ENCODE measurements around the gene ATXN7L1. TPM values are rescaled to one million over a fixed set of nuclear protein-coding genes. Genes with fewer than 3 reads are reported as not detected.

ATXN7L1 gene
- polyA plus RNA-seq, 1 of the 3 experiments (the other 2 are of a cell fraction): 6.0 TPM

DNA sequence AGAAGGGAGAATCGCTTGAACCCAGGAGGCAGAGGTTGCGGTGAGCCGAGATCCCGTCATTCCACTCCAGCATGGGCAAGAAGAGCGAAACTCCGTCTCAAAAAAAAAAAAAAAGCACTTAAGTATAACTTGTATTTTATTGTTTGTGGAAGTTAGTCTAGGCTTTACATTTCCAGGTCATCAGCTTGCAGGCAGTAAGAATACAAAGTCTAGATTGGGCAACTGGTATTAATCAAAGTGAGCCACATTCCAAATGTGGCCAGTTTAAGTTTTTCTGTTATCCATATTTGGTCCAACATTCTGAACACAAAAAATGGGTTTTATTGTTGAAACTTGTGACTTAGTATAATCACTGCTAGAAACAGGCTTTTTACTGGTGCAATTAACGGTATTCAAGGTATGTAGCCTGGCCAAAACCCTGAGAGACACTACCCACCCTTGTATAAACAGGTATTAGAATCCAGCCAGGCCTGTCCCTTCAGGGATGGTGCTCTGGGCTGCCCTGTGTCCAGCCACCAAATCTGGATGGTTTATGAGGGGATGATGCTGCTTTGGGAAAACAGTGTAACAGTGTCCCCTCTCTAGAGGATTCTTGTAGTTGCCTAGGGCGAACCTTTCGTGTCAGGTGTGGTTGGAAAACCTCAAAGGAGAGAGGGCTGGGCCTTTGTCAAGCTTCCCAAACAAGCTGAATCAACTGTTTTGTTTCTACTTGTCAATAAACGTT is 173.0 kb downstream of the ATXN7L1 start (continued):
- TF ChIP-seq, protein P1, sequence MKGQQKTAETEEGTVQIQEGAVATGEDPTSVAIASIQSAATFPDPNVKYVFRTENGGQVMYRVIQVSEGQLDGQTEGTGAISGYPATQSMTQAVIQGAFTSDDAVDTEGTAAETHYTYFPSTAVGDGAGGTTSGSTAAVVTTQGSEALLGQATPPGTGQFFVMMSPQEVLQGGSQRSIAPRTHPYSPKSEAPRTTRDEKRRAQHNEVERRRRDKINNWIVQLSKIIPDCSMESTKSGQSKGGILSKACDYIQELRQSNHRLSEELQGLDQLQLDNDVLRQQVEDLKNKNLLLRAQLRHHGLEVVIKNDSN (IDR thresholded peaks at IDR 0.05; ENCODE audit: borderline replicate concordance, low read depth): no peak
- no peak for TF ChIP-seq TEAD4 (IDR thresholded peaks at IDR 0.05; ENCODE audit: borderline replicate concordance, insufficient read depth)
- TF ChIP-seq RCOR1 (IDR thresholded peaks at IDR 0.05; ENCODE audit: low read length): no peak

DNA sequence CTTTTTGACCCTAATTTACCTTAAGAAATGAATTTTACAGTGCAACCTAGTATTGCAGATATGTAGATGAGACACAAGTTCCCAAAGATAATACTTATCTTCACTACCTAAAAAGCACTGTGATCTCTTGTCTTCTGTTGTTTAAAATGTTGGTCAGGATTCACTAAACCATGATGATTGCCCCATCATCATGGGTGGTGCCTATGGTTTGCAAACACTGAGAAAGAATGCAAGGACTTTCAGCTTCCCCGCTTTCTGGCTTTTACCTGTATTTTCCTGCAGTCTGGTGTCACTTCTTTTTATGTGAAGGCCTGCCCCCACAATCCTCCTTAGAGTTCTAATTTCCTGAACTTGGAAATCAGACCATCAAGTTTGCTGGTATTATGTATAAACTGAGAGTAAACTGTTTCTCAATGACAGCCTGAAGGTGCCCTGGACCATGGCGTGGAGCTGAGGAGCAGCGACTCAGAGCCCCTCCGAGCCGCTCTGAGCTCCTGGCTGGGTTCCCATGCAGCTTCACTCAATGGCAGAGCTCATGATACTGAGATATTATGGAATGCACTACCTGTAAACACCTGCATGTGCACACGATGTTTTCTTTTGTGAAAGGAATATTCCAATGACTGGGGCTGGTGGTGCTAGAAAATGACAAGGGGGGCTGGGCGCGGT is 176.7 kb downstream of the ATXN7L1 start:
- CTCF ChIA-PET: interaction anchor here (1.6 to 1.7 kb wide), 3 partner anchors 16 to 343 kb away, joined by 3 to 5 read pairs (median 4); no protein-coding TSS in a partner anchor

More for the DNA sequence above, 176.7 kb downstream of the ATXN7L1 start:
- no peaks in the 10 kb centered on the region for H3K9me2 ChIP-seq
- no peak overlapping the region for H3K9ac ChIP-seq
- H3K36me3 ChIP-seq (replicated peaks in 1 of 2; ENCODE audit: control insufficient read depth in 1 of 2, insufficient read depth in 2 of 2, low read length in 1 of 2): no peaks in the 10 kb centered on the region
- H3K4me1 ChIP-seq (ENCODE audit: control insufficient read depth in 1 of 2, insufficient read depth in 2 of 2, low read depth in 1 of 2, low read length in 1 of 2): no peaks in the 10 kb centered on the region
- H3K4me2 ChIP-seq: no peak overlapping the region
- H3K9me3 ChIP-seq: no peaks in the 10 kb centered on the region
- no peak overlapping the region for H3K27ac ChIP-seq (ENCODE audit: low read depth in 2 of 2, low read length in 1 of 2)
- TF ChIP-seq CHD2 (IDR thresholded peaks at IDR 0.05; ENCODE audit: low read length, partially characterized antibody) (no peak), FOXJ3 (CRISPR knock-in tag; IDR thresholded peaks at IDR 0.05) (no peak), RAD21 (IDR thresholded peaks at IDR 0.05; ENCODE audit: low read length) (no peak), TCF12 (IDR thresholded peaks at IDR 0.05) (no peak), POLR2AphosphoS5 (IDR thresholded peaks at IDR 0.05; ENCODE audit: low read depth, low read length) (no peak), TEAD4 (IDR thresholded peaks at IDR 0.05; ENCODE audit: borderline replicate concordance, insufficient read depth) (no peak), YY1 (IDR thresholded peaks at IDR 0.05; ENCODE audit: low read depth) (no peak), NFIC (IDR thresholded peaks at IDR 0.05; ENCODE audit: borderline replicate concordance) (no peak), NRF1 (IDR thresholded peaks at IDR 0.05; ENCODE audit: low read depth, low read length) (no peak), RFX5 (IDR thresholded peaks at IDR 0.05; ENCODE audit: low read length) (no peak), SIN3A (IDR thresholded peaks at IDR 0.05; ENCODE audit: borderline replicate concordance, low read depth, low read length) (no peak), TAF1 (IDR thresholded peaks at IDR 0.05; ENCODE audit: borderline replicate concordance, low read depth, low read length) (no peak), MXI1 (IDR thresholded peaks at IDR 0.05; ENCODE audit: low read depth, low read length) (no peak), JUND (IDR thresholded peaks at IDR 0.05) (no peak)
- TF ChIP-seq, protein P2, sequence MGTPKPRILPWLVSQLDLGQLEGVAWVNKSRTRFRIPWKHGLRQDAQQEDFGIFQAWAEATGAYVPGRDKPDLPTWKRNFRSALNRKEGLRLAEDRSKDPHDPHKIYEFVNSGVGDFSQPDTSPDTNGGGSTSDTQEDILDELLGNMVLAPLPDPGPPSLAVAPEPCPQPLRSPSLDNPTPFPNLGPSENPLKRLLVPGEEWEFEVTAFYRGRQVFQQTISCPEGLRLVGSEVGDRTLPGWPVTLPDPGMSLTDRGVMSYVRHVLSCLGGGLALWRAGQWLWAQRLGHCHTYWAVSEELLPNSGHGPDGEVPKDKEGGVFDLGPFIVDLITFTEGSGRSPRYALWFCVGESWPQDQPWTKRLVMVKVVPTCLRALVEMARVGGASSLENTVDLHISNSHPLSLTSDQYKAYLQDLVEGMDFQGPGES (IDR thresholded peaks at IDR 0.05; ENCODE audit: low read depth, low read length): no peak
- TF ChIP-seq, protein P3, sequence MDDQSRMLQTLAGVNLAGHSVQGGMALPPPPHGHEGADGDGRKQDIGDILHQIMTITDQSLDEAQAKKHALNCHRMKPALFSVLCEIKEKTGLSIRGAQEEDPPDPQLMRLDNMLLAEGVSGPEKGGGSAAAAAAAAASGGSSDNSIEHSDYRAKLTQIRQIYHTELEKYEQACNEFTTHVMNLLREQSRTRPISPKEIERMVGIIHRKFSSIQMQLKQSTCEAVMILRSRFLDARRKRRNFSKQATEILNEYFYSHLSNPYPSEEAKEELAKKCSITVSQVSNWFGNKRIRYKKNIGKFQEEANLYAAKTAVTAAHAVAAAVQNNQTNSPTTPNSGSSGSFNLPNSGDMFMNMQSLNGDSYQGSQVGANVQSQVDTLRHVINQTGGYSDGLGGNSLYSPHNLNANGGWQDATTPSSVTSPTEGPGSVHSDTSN (IDR thresholded peaks at IDR 0.05): no peak
- TF ChIP-seq, protein P1 (IDR thresholded peaks at IDR 0.05; ENCODE audit: borderline replicate concordance, low read depth): no peak
- TF ChIP-seq, protein P4, sequence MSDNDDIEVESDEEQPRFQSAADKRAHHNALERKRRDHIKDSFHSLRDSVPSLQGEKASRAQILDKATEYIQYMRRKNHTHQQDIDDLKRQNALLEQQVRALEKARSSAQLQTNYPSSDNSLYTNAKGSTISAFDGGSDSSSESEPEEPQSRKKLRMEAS (IDR thresholded peaks at IDR 0.05; ENCODE audit: low read depth): no peak
- TF ChIP-seq, protein P5, sequence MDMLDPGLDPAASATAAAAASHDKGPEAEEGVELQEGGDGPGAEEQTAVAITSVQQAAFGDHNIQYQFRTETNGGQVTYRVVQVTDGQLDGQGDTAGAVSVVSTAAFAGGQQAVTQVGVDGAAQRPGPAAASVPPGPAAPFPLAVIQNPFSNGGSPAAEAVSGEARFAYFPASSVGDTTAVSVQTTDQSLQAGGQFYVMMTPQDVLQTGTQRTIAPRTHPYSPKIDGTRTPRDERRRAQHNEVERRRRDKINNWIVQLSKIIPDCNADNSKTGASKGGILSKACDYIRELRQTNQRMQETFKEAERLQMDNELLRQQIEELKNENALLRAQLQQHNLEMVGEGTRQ (IDR thresholded peaks at IDR 0.05; ENCODE audit: borderline replicate concordance, low read depth, low read length): no peak
- TF ChIP-seq, protein P6, sequence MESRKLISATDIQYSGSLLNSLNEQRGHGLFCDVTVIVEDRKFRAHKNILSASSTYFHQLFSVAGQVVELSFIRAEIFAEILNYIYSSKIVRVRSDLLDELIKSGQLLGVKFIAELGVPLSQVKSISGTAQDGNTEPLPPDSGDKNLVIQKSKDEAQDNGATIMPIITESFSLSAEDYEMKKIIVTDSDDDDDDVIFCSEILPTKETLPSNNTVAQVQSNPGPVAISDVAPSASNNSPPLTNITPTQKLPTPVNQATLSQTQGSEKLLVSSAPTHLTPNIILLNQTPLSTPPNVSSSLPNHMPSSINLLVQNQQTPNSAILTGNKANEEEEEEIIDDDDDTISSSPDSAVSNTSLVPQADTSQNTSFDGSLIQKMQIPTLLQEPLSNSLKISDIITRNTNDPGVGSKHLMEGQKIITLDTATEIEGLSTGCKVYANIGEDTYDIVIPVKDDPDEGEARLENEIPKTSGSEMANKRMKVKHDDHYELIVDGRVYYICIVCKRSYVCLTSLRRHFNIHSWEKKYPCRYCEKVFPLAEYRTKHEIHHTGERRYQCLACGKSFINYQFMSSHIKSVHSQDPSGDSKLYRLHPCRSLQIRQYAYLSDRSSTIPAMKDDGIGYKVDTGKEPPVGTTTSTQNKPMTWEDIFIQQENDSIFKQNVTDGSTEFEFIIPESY (IDR thresholded peaks at IDR 0.05; ENCODE audit: borderline replicate concordance, low read depth): no peak
- H4K20me1 ChIP-seq (ENCODE audit: insufficient read depth): no peaks in the 10 kb centered on the region
- no peak overlapping the region for H3K4me3 ChIP-seq (ENCODE audit: low read depth in 2 of 2, low read length in 1 of 2)
- no peaks in the 10 kb centered on the region for H3K79me2 ChIP-seq (ENCODE audit: insufficient read depth)
- POLR2A ChIA-PET: no interaction called here
- H2AFZ ChIP-seq (ENCODE audit: low read depth): no peak overlapping the region
- H3F3A ChIP-seq (replicated peaks; ENCODE audit: insufficient read depth): no peaks in the 10 kb centered on the region
- no peak for DNase-seq
- WGBS (ENCODE audit: low lambda C conversion rate): 91% methylated on average over 8 of the region's 8 CpGs
- no peaks in the 10 kb centered on the region for H3K27me3 ChIP-seq (ENCODE audit: insufficient read depth)

Measured in SK-N-SH (cell line).